Kidney capillary endothelial cell (primary cell): ENCODE results near the gene CLPTM1L.
"Not testable (repeated sequence)": the region's sequence is repeated elsewhere in the genome, so short reads cannot be mapped to it uniquely, and the experiment has no call there.

Experiments used
- DNase-seq: peaks from one replicate; pipeline ENCODE4 v3.0.0-alpha.2; 2018; ENCODE audit warnings: low spot score

Gene CLPTM1L

DNA sequence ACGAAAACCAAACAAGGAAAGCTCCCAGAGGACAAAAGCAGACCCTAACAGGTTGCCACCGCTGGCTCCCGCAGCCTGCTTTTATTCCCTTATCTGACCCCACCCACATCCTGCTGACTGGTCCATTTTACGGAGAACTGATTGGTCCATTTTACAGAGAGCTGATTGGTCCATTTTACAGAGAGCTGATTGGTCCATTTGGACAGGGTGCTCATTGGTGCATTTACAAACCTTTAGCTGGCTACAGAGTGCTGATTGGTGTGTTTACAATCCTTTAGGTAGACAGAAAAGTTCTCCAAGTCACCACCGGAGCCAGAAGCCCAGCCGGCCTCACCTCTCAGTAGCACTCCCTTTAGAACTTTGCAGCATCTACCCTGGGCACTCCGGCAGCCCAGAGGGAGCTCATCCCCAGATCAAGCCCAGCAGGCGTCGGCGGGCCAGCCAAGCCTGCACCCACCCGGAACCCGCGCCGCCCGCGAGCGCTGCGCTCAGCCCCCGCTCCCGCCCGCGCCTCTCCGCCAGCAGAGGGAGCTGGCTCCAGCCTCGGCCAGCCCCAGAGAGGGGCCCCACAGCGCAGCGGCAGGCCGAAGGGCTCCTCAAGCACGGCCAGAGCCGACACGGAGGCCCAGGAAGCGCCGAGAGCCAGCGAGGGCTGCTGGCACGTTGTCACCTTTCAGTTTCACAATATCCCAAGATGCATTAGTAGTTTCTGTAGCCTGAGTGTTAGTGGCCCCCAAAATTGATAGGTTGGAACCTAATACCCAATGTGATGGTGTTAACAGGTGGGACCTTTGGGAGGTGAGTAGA, 35.3 kb upstream of the CLPTM1L start:
- no peak for DNase-seq

DNA sequence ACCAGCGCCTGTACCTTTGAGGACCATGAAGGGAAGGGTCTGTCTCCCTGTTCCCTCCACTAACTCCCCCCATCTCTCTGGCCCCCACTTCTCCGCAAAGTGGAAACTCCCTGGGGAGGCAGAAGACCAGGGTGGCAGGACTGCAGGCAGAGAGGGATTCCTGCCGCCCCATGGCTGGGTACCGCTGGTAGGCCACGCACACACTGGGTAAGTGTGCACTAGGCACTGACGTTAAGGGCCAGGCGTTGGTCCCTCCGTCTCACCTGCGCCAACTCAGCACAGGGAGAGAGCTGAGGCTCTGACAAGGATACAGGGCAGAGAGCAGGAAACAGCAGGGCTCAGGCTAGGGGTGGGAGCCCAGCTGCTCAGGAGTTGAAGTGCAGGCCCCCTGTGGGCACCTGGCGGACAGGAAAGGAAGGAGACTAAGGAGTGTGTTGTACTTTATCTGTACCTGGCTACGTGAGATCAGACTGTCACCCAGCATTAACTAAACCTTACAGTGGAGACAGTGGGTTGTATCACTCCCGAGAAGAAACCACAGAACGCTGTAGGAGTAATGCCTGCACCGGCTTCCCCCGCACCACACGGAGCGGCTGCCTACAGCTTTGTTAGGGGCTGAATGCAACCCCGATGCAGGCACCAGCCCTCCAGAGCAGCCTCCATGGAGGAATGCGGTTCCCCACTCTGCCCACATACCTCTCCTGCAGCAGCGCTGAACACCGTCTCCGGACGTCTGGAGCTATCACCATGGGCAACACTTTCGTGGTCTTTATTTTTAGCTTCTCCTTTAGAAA, 34.2 kb upstream of the CLPTM1L start:
- DNase-seq, result no peak

DNA sequence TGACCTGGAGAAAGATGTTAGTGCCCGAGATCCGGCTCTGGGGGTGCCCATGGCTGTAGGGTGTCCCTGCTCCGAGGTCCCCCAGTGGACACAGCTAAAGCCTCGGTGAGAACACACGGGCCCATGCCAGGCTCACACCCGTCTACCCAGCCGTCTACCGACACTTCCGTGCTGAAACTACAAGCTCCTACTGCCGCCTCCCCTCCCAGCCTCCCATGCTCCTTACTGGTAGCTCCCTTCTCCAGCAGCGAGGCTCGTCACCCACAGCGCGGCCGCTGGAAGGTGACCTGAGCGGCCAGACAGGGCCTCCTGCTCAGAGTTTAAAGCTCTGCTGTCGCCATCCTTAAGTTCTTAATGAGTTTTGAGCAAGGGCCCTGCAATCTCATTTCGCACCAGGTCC, 33.2 kb upstream of the CLPTM1L start:
- no peak for DNase-seq

DNA sequence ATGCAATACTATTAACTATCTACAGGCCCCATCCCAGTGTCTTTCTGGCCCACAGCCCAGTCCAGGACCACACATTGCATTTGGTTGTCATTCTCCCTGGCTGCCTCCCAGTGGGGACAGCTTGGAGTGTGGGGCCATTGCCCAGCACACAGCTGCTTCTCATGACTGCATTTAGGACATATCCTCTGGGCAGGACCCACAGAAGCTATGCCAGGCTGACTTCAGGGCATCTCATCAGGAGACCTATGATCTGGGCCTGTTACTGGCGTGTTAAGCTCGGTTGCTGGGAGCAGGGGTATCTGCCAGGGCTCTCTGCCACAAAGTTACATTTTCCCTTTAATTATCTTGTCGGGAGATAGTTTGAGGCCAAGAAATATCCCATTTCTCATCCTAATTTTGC, 32.1 kb upstream of the CLPTM1L start:
- no peak for DNase-seq

DNA sequence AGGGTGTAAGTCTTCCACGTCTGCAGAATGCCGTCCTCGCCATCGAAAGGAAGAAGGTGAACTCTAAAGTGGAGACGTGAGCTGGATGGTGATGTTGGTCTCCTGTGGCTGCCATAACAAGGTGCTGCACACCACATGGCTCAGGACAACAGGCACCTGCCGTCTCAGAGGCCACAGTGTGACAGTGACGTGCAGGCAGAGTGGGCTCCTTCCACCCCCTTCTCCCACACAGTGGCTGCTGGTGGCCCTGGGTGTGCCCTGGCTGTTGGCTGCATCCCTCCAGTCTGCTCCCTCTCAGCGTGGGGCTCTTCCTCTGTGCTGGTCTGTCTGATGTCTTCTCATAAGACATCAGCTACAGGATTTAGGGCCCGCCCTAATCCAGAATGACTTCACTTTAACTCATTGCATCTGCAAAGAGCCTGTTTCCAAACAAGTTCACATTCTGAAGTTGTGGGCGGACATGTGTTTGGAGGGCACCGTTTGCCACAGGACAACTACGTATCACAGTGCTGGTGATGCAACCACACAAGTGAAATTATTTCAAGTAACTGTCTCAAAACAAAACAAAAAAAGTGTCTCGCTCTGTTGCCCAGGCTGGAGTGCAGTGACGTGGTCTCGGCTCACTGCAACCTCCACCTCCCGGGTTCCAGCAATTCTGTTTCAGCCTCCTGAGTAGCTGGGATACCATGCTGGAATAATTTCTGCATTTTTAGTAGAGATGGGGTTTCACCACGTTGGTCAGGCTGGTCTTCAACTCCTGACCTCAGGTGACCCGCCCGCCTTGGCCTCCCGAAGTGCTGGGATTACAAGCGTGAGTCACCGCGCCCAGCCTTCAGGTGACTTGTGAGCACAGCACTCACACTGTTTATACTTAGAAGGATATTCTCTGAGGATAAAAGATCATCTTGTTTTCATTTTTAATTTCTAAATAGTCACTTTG, 31.2 kb upstream of the CLPTM1L start:
- DNase-seq, result no peak

- no peak for DNase-seq
These were observed 29.8 kb upstream of the CLPTM1L start for GRCh38 chr5:1374679-1375055.

DNA sequence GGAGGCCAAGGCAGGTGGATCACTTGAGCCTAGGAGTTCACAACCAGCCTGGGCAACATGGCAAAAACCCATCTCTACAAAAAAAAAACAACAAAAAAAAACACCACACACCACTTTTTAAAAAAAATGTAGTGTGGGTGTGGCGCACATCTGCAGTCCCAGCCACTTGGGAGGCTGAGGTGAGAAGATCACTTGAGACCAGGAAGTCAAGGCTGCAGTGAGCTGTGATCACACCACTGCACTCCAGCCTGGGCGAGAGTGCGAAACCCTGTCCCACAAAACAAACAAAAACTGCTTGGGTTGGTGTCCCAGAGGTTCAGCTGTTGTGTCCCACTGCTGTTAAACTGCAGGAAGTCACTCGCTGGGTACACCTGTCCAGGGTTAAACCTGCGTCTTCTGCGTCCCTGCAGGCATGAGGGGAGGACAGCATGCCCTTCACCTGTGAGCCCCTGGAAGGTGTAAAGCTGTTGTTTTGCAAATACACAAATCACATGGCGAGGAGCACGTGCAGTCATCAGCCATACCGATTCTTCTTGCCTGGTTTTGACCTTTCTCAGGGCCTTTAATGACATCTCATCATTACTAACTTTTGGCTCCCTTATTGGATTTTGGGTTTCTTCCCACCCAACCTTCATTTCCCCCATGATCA, 29.3 kb upstream of the CLPTM1L start:
- DNase-seq, result no peak

DNA sequence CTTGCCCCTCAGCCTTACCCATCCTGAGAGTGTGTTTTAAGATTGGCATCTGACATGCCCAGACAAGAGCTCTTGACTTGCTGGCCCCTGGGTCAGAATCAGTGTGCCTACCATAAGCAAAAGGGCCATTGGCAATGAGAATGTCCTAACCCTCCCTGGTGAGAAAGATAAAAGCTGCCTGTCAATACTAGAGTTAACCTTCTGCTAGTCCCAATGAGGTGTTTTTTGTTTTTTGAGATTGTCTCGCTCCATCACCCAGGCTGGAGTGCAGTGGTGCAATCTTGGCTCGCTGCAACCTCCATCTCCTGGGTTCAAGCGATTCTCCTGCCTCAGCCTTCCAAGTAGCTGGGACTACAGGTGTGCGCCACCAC, 27.1 kb upstream of the CLPTM1L start:
- not testable (repeated sequence) for DNase-seq

- no peak for DNase-seq
These were observed 26.5 kb upstream of the CLPTM1L start for GRCh38 chr5:1371218-1371971.

- DNase-seq, result no peak
These were observed 25.1 kb upstream of the CLPTM1L start for GRCh38 chr5:1370006-1370405.

DNA sequence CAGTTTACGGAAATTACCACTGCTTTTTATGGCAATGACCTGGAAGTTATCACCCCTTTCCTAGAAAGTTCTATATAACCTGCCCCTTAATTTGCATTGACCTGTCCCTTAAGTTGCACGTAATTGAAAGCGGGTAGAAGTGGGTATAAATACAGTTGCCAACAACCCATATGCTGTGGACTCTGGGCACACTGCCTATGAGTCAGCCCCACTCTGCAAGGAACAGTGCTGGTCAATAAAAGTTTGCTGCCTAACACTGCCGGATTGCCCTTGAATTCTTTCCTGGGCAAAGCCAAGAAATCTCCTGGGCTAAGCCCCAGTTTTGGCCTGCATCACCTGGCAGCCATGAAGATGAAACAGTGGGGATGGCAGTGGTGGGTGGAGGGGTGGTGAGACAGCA, 23.9 kb upstream of the CLPTM1L start:
- DNase-seq, result no peak

DNA sequence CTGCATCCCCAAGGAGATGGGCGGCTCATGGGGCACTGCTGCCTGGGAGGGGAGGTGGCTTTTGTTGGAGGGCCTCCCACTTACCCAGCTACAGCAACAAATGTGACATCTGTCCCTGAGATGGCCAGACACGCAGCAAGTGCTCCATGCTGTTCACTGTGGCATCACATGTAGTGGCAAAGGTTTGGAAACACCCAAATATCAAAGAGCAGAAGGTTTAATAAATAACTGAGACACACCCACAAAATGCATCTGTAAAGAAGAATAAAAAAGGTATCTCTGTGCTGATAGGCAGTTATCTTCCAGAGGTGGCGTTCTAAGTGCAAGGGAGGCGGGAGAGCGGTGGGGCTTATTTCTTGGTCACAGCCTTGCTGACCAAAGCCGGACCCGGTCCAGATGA, 23.3 kb upstream of the CLPTM1L start:
- no peak for DNase-seq

DNA sequence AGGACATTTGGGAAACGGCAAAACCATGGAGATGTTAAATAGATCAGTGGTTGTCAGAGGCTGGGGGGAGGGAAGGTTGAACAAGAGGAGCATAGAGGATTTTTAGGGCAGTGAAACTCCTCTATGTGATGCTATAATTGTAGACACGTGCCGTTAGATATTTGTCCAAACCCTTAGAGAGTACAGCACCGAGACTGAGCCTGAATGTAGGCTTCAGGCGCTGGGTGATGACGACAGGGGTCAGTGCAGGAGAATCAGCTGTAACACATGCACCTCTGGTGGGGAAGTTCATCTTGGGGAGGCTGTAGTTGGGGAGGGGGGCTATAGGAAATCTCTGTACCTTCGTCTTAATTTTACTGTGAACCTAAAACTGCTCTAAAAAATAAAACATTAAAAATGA, 22.2 kb upstream of the CLPTM1L start:
- DNase-seq, result no peak

DNA sequence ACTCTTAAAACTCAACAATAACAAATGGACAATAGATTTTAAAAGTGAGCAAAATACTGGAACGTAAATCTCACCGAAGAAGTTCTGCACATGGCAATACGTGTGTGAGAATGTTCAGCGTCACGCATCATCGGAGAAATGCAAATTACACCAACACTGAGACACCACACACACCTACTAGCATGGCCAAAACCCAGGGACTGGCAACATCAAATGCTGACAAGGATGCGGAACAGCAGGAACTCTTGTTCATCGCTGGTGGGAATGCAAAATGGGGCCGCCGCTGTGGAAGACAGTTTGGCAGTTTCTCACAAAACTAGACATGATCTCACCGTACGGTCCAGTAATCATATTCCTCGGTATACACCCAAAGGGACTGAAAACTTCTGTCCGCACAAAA, 21.6 kb upstream of the CLPTM1L start:
- no peak for DNase-seq

- no peak for DNase-seq
These were observed 19.3 kb upstream of the CLPTM1L start for GRCh38 chr5:1364211-1364610.

GRCh38 chr5:1363581-1363980, 18.7 kb upstream of the CLPTM1L start:
- DNase-seq, result no peak

DNA sequence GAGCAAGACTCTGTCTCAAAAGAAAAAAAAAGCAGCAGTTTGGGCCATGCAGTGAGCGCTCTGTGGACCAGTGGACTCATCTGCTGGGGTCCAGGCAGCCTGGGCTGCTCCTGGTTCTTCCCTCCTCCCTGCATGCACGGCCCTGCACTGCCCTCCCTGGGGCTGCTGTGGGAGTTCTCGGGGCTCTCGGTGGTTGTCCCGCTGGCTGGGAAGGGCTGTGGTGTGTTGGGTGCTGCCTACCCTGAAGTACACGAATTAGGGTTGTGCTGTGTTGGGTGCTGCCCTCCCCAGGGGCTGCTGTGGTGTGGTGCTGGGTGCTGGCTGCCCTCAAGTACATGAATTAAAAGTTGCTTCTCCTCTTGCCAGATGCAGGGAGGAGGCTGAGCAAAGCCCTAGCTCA, 18.3 kb upstream of the CLPTM1L start:
- no peak for DNase-seq

GRCh38 chr5:1362242-1363015, 17.5 kb upstream of the CLPTM1L start:
- no peak for DNase-seq

- no peak for DNase-seq
These were observed 16.0 kb upstream of the CLPTM1L start for GRCh38 chr5:1360861-1361260.

DNA sequence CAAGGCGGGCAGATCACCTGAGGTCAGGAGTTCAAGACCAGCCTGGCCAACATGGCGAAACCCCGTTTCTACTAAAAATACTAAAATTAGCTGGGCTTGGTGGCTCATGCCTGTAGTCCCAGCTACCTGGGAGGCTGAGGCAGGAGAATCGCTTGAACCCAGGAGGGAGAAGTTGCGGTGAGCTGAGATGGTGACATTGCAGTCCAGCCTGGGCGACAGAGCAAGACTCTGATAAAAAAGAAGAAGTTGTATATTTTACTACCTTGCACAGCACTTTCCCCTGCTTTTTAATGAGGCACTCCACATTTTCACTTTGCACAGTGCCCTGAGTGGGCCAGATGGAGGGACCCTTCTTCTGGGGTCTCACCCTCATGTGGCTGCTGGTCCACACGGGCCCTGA, 15.5 kb upstream of the CLPTM1L start:
- DNase-seq, result not testable (repeated sequence)
